ENCODE data around the gene GKN2. TPM values are rescaled to one million over a fixed set of nuclear protein-coding genes. Genes with fewer than 3 reads are reported as not detected.
A peak's percentile ranks its signal among the peaks of the same experiment; 100 is the strongest.

The GKN2 gene
- total and polyA plus RNA-seq, 2 of the 13 experiments (the other 11 are each of a cell fraction or from before 2014, with no cell fraction given) = not detected

DNA sequence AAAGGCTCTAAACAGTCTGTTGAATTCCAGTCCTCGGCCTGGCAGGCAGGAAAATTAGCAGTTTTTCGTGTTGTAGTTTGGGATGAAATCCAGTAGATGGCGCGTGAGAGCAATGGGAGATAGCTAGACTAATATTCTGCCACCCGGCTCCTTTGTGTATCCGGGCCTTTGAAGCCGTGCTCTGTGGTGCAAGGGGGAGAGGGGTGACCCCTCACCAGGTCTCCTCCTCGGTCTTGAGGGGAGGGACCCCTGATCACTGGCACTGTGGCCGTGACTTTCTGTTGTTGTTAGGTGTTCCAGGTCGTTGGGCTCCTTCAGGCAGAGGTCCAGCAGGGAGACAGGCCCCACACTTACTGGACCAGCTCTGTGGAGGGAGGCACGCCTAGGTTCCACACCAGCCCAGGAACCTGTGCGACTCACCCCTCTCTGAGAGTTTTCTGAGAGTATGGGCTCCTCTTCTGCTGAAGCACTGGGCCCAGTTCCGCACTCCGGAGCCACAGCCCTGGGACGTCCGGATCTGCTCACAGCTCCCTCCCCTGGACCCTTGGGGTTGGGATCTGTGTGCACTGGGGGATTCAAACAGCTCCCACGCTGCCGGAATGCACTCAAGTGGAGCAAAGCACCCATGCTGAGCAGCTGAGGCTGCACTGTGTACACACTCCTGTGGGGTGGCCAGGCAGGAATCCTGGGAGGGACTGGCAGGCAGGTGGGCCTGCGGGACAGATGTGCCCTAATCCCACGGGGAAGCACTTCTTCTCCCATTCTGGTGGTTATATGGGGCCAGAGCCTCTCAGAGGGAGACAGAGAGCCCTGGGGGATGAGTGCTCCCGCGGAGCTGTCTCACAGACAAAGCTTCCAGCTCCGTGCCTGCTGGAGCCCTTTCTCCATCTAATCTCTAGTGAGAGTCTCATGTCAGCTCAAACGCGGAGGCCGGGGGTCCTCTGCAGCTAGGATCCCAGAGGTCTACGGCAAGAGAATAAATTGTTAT is 8.8 kb downstream of the GKN2 start (continued):
- TF ChIP-seq, protein P1, sequence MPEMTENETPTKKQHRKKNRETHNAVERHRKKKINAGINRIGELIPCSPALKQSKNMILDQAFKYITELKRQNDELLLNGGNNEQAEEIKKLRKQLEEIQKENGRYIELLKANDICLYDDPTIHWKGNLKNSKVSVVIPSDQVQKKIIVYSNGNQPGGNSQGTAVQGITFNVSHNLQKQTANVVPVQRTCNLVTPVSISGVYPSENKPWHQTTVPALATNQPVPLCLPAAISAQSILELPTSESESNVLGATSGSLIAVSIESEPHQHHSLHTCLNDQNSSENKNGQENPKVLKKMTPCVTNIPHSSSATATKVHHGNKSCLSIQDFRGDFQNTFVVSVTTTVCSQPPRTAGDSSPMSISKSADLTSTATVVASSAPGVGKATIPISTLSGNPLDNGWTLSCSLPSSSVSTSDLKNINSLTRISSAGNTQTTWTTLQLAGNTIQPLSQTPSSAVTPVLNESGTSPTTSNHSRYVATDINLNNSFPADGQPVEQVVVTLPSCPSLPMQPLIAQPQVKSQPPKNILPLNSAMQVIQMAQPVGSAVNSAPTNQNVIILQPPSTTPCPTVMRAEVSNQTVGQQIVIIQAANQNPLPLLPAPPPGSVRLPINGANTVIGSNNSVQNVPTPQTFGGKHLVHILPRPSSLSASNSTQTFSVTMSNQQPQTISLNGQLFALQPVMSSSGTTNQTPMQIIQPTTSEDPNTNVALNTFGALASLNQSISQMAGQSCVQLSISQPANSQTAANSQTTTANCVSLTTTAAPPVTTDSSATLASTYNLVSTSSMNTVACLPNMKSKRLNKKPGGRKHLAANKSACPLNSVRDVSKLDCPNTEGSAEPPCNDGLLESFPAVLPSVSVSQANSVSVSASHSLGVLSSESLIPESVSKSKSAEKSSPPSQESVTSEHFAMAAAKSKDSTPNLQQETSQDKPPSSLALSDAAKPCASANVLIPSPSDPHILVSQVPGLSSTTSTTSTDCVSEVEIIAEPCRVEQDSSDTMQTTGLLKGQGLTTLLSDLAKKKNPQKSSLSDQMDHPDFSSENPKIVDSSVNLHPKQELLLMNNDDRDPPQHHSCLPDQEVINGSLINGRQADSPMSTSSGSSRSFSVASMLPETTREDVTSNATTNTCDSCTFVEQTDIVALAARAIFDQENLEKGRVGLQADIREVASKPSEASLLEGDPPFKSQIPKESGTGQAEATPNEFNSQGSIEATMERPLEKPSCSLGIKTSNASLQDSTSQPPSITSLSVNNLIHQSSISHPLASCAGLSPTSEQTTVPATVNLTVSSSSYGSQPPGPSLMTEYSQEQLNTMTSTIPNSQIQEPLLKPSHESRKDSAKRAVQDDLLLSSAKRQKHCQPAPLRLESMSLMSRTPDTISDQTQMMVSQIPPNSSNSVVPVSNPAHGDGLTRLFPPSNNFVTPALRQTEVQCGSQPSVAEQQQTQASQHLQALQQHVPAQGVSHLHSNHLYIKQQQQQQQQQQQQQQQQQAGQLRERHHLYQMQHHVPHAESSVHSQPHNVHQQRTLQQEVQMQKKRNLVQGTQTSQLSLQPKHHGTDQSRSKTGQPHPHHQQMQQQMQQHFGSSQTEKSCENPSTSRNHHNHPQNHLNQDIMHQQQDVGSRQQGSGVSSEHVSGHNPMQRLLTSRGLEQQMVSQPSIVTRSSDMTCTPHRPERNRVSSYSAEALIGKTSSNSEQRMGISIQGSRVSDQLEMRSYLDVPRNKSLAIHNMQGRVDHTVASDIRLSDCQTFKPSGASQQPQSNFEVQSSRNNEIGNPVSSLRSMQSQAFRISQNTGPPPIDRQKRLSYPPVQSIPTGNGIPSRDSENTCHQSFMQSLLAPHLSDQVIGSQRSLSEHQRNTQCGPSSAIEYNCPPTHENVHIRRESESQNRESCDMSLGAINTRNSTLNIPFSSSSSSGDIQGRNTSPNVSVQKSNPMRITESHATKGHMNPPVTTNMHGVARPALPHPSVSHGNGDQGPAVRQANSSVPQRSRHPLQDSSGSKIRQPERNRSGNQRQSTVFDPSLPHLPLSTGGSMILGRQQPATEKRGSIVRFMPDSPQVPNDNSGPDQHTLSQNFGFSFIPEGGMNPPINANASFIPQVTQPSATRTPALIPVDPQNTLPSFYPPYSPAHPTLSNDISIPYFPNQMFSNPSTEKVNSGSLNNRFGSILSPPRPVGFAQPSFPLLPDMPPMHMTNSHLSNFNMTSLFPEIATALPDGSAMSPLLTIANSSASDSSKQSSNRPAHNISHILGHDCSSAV (CRISPR knock-in tag; IDR thresholded peaks at IDR 0.05; ENCODE audit: borderline replicate concordance) = no peak
- TF ChIP-seq ATF6 (CRISPR knock-in tag; conservative IDR thresholded peaks at IDR 0.05) (no peak), ZNF839 (CRISPR knock-in tag; IDR thresholded peaks at IDR 0.05; ENCODE audit: borderline replicate concordance) (0 out of 2 replicates have a peak, but pooled peaks have one; percentile 31), MAFF (IDR thresholded peaks at IDR 0.05; ENCODE audit: low read depth, low read length) (no peak; the same call in 1 of the 2 replicates), ZFP90 (CRISPR knock-in tag; IDR thresholded peaks at IDR 0.05; ENCODE audit: borderline replicate concordance) (0 out of 2 replicates have a peak, but pooled peaks have one; percentile 34), ZNF552 (CRISPR knock-in tag; IDR thresholded peaks at IDR 0.05; ENCODE audit: borderline replicate concordance) (0 out of 2 replicates have a peak, but pooled peaks have one; percentile 34), ZBTB46 (CRISPR knock-in tag; IDR thresholded peaks at IDR 0.05; ENCODE audit: borderline replicate concordance) (no peak), ZKSCAN8 (CRISPR knock-in tag; IDR thresholded peaks at IDR 0.05; ENCODE audit: borderline replicate concordance) (no peak)
- TF ChIP-seq, protein P2, sequence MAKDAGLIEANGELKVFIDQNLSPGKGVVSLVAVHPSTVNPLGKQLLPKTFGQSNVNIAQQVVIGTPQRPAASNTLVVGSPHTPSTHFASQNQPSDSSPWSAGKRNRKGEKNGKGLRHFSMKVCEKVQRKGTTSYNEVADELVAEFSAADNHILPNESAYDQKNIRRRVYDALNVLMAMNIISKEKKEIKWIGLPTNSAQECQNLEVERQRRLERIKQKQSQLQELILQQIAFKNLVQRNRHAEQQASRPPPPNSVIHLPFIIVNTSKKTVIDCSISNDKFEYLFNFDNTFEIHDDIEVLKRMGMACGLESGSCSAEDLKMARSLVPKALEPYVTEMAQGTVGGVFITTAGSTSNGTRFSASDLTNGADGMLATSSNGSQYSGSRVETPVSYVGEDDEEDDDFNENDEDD (CRISPR knock-in tag; IDR thresholded peaks at IDR 0.05; ENCODE audit: borderline replicate concordance) = no peak
- TF ChIP-seq, protein P3, sequence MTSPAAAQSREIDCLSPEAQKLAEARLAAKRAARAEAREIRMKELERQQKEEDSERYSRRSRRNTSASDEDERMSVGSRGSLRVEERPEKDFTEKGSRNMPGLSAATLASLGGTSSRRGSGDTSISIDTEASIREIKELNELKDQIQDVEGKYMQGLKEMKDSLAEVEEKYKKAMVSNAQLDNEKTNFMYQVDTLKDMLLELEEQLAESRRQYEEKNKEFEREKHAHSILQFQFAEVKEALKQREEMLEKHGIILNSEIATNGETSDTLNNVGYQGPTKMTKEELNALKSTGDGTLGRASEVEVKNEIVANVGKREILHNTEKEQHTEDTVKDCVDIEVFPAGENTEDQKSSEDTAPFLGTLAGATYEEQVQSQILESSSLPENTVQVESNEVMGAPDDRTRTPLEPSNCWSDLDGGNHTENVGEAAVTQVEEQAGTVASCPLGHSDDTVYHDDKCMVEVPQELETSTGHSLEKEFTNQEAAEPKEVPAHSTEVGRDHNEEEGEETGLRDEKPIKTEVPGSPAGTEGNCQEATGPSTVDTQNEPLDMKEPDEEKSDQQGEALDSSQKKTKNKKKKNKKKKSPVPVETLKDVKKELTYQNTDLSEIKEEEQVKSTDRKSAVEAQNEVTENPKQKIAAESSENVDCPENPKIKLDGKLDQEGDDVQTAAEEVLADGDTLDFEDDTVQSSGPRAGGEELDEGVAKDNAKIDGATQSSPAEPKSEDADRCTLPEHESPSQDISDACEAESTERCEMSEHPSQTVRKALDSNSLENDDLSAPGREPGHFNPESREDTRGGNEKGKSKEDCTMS (CRISPR knock-in tag; conservative IDR thresholded peaks at IDR 0.05) = no peak
